SJSA1 (cell line): ENCODE data around the gene RBMS3. TPM values are rescaled to one million over a fixed set of nuclear protein-coding genes. Genes with fewer than 3 reads are reported as not detected.

Experiments used
- DNase-seq, 2 experiments: peaks; one replicate each; pipeline ENCODE4 v3.0.0-alpha.2; 2015 to 2020; ENCODE audit warnings: low spot score in 2 of 2, low read depth in 1 of 2
- H3K27ac ChIP-seq: fragments of 250-450 bp; sonication (Bioruptor Pico); 2 replicates; pipeline ENCODE4 v1.5.1; 2020; ENCODE audit warnings: mild to moderate bottlenecking, moderate library complexity
- H3K27me3 ChIP-seq: fragments of 250-450 bp; sonication (Bioruptor Pico); replicated peaks from 2 replicates; pipeline ENCODE4 v1.5.1; 2020; ENCODE audit warnings: mild to moderate bottlenecking, moderate library complexity
- H3K36me3 ChIP-seq: fragments of 250-450 bp; sonication (Bioruptor Pico); 2 replicates; pipeline ENCODE4 v1.5.1; 2020; ENCODE audit warnings: mild to moderate bottlenecking
- H3K4me1 ChIP-seq: fragments of 250-450 bp; sonication (Bioruptor Pico); replicated peaks from 2 replicates; pipeline ENCODE4 v1.6.1; 2021; ENCODE audit warnings: mild to moderate bottlenecking
- H3K4me3 ChIP-seq: fragments of 250-450 bp; sonication (Bioruptor Pico); 2 replicates; pipeline ENCODE4 v1.5.1; 2020; ENCODE audit warnings: mild to moderate bottlenecking
- H3K9me3 ChIP-seq: fragments of 250-450 bp; sonication (Bioruptor Pico); replicated peaks from 2 replicates; pipeline ENCODE4 v1.5.1; 2020; ENCODE audit warnings: mild to moderate bottlenecking
- total RNA-seq: library from RNA; depleted of rRNA; stranded (reverse); fragments of >200 nt; shearing (Covaris generic); gene quantifications from 2 replicates; pipeline ENCODE4 v1.2.3, GENCODE V29; 2014

The RBMS3 gene
- total RNA-seq, 1 experiment from 2014 or later = 31.7 TPM

GRCh38 chr3:29261119-29261518, 19.8 kb upstream of the RBMS3 start:
- peaks cover 3% of the 10 kb centered on the region; the same call in 1 of the 2 replicates for H3K4me1 ChIP-seq
- H3K27me3 ChIP-seq = no peaks in the 10 kb centered on the region
- no peaks in the 10 kb centered on the region for H3K9me3 ChIP-seq
- DNase-seq = no peak
- no peak overlapping the region for H3K27ac ChIP-seq
- no peaks in the 10 kb centered on the region for H3K36me3 ChIP-seq
- no peak overlapping the region for H3K4me3 ChIP-seq

- no peaks in the 10 kb centered on the region for H3K36me3 ChIP-seq
- H3K4me3 ChIP-seq = no peak overlapping the region
- H3K27me3 ChIP-seq = no peaks in the 10 kb centered on the region
- DNase-seq = no peak
- H3K4me1 ChIP-seq = no peaks in the 10 kb centered on the region
- no peak overlapping the region for H3K27ac ChIP-seq
- H3K9me3 ChIP-seq = no peaks in the 10 kb centered on the region
These were observed 17.4 kb upstream of the RBMS3 start for GRCh38 chr3:29263476-29263875.

- Histone ChIP-seq H3K27me3 (no peaks in the 10 kb centered on the region), H3K36me3 (no peaks in the 10 kb centered on the region)
- no peak for DNase-seq
These were observed 15.3 kb upstream of the RBMS3 start for GRCh38 chr3:29265509-29266072.

GRCh38 chr3:29267226-29267625, 13.6 kb upstream of the RBMS3 start:
- no peak overlapping the region for H3K27ac ChIP-seq
- no peak overlapping the region for H3K4me3 ChIP-seq
- H3K27me3 ChIP-seq = no peaks in the 10 kb centered on the region
- H3K4me1 ChIP-seq = no peaks in the 10 kb centered on the region
- DNase-seq = no peak
- no peaks in the 10 kb centered on the region; the same call in 1 of the 2 replicates for H3K9me3 ChIP-seq
- H3K36me3 ChIP-seq = no peaks in the 10 kb centered on the region; the same call in 1 of the 2 replicates

More at GRCh38 chr3:29265509-29266072, 15.3 kb upstream of the RBMS3 start:
- no peak overlapping the region for H3K4me3 ChIP-seq
- H3K9me3 ChIP-seq = no peaks in the 10 kb centered on the region
- no peaks in the 10 kb centered on the region for H3K4me1 ChIP-seq
- no peak overlapping the region for H3K27ac ChIP-seq

GRCh38 chr3:29268651-29269050, 12.2 kb upstream of the RBMS3 start:
- H3K4me1 ChIP-seq = no peaks in the 10 kb centered on the region
- no peak overlapping the region for H3K27ac ChIP-seq
- H3K36me3 ChIP-seq = no peaks in the 10 kb centered on the region; the same call in 1 of the 2 replicates
- no peak for DNase-seq
- no peaks in the 10 kb centered on the region for H3K27me3 ChIP-seq
- H3K9me3 ChIP-seq = no peaks in the 10 kb centered on the region; the same call in 1 of the 2 replicates
- H3K4me3 ChIP-seq = no peak overlapping the region

GRCh38 chr3:29270752-29271151, 10.1 kb upstream of the RBMS3 start:
- no peak for DNase-seq
- Histone ChIP-seq H3K36me3 (no peaks in the 10 kb centered on the region; the same call in 1 of the 2 replicates), H3K4me1 (no peaks in the 10 kb centered on the region), H3K9me3 (no peaks in the 10 kb centered on the region; the same call in 1 of the 2 replicates), H3K27ac (no peak overlapping the region), H3K4me3 (no peak overlapping the region), H3K27me3 (no peaks in the 10 kb centered on the region)

GRCh38 chr3:29271475-29271874, 9.4 kb upstream of the RBMS3 start:
- Histone ChIP-seq H3K4me3 (no peak overlapping the region), H3K36me3 (no peaks in the 10 kb centered on the region; the same call in 1 of the 2 replicates), H3K27ac (no peak overlapping the region), H3K9me3 (no peaks in the 10 kb centered on the region; the same call in 1 of the 2 replicates), H3K4me1 (no peaks in the 10 kb centered on the region), H3K27me3 (no peaks in the 10 kb centered on the region)
- no peak for DNase-seq

GRCh38 chr3:29274667-29275066, 6.2 kb upstream of the RBMS3 start:
- no peak for DNase-seq
- Histone ChIP-seq H3K9me3 (no peaks in the 10 kb centered on the region; the same call in 1 of the 2 replicates), H3K27ac (no peak overlapping the region), H3K4me3 (no peak overlapping the region), H3K27me3 (no peaks in the 10 kb centered on the region), H3K36me3 (no peaks in the 10 kb centered on the region; the same call in 1 of the 2 replicates), H3K4me1 (peaks cover 11% of the 10 kb centered on the region)

- no peak overlapping the region for H3K27ac ChIP-seq
- H3K36me3 ChIP-seq = no peaks in the 10 kb centered on the region; the same call in 1 of the 2 replicates
- H3K4me1 ChIP-seq = peaks cover 12% of the 10 kb centered on the region
- no peaks in the 10 kb centered on the region for H3K27me3 ChIP-seq
- no peaks in the 10 kb centered on the region; the same call in 1 of the 2 replicates for H3K9me3 ChIP-seq
- no peak for DNase-seq
- no peak overlapping the region for H3K4me3 ChIP-seq
These were observed 5.6 kb upstream of the RBMS3 start for GRCh38 chr3:29275309-29275708.

- no peak overlapping the region for H3K4me3 ChIP-seq
- H3K4me1 ChIP-seq = peaks cover 12% of the 10 kb centered on the region
- no peak for DNase-seq
- H3K36me3 ChIP-seq = no peaks in the 10 kb centered on the region
- no peak overlapping the region for H3K27ac ChIP-seq
- H3K9me3 ChIP-seq = no peaks in the 10 kb centered on the region
- no peaks in the 10 kb centered on the region for H3K27me3 ChIP-seq
These were observed 3.6 kb upstream of the RBMS3 start for GRCh38 chr3:29277249-29277648.

- Histone ChIP-seq H3K36me3 (no peaks in the 10 kb centered on the region), H3K4me1 (peaks cover 12% of the 10 kb centered on the region), H3K4me3 (no peak overlapping the region), H3K27ac (no peak overlapping the region), H3K9me3 (no peaks in the 10 kb centered on the region), H3K27me3 (no peaks in the 10 kb centered on the region)
- no peak for DNase-seq
These were observed 1.6 kb upstream of the RBMS3 start for GRCh38 chr3:29279286-29279685.

- Histone ChIP-seq H3K9me3 (no peaks in the 10 kb centered on the region), H3K4me3 (peak overlapping the region; percentile 46), H3K36me3 (no peaks in the 10 kb centered on the region), H3K27me3 (no peaks in the 10 kb centered on the region), H3K27ac (no peak overlapping the region; the same call in 1 of the 2 replicates), H3K4me1 (peaks cover 12% of the 10 kb centered on the region)
- DNase-seq = peak in 1 of 2 experiments; percentile 29
These were observed 1.1 kb upstream of the RBMS3 start for GRCh38 chr3:29279806-29280205.

- H3K4me3 ChIP-seq = peak overlapping the region; percentile 46
- H3K4me1 ChIP-seq = peaks cover 17% of the 10 kb centered on the region
- H3K27me3 ChIP-seq = no peaks in the 10 kb centered on the region
- peak overlapping the region; percentile 95 for H3K27ac ChIP-seq
- H3K9me3 ChIP-seq = no peaks in the 10 kb centered on the region
- no peaks in the 10 kb centered on the region for H3K36me3 ChIP-seq
- DNase-seq = no peak
These were observed 148 bp downstream of the RBMS3 start for GRCh38 chr3:29281094-29281343.

- Histone ChIP-seq H3K4me3 (peak overlapping the region; percentile 46), H3K27ac (peak overlapping the region; percentile 95), H3K4me1 (peaks cover 17% of the 10 kb centered on the region), H3K36me3 (no peaks in the 10 kb centered on the region), H3K27me3 (no peaks in the 10 kb centered on the region), H3K9me3 (no peaks in the 10 kb centered on the region)
- peak in 1 of 2 experiments; percentile 69 for DNase-seq
These were observed 722 bp downstream of the RBMS3 start for GRCh38 chr3:29281344-29282241.
